Testis (tissue), 3 donors: ENCODE results near the gene ZBTB11. TPM values are rescaled to one million over a fixed set of nuclear protein-coding genes. Genes with fewer than 3 reads are reported as not detected.
"Not testable (repeated sequence)": the region's sequence is repeated elsewhere in the genome, so short reads cannot be mapped to it uniquely, and the experiment has no call there.

Source experiments
- DNase-seq: peaks from one replicate; pipeline ENCODE4 v3.0.0-alpha.2; 2019
- H3K27ac ChIP-seq, 2 donors: fragments of 200-600 bp; sonication (generic); one replicate each; pipeline ENCODE4 v1.5.1; 2019
- H3K27me3 ChIP-seq: fragments of 200-600 bp; sonication (generic); one replicate; pipeline ENCODE4 v1.5.1; 2019
- H3K36me3 ChIP-seq: fragments of 200-600 bp; sonication (generic); one replicate; pipeline ENCODE4 v1.5.1; 2017; ENCODE audit warnings: low read depth; ENCODE audit errors: missing control alignments
- H3K4me1 ChIP-seq: fragments of 200-600 bp; sonication (generic); one replicate; pipeline ENCODE4 v1.5.1; 2019
- H3K4me3 ChIP-seq, 2 donors: fragments of 200-600 bp; sonication (generic); one replicate each; pipeline ENCODE4 v1.5.1; 2017 to 2019
- H3K9me3 ChIP-seq: fragments of 200-600 bp; sonication (generic); one replicate; pipeline ENCODE4 v1.5.1; 2017
- CTCF ChIP-seq, 3 experiments: fragments of 450-650 bp in 2 of 3; fragments of 200-600 bp in 1 of 3; sonication (generic) in 1 of 3; IDR thresholded peaks; one replicate each; pipeline ENCODE4 v1.5.1; 2016 to 2019; ENCODE audit warnings: antibody characterized with exemption in 3 of 3, mild to moderate bottlenecking in 2 of 3, moderate library complexity in 1 of 3
- POLR2A ChIP-seq: fragments of 450-650 bp; IDR thresholded peaks from one replicate; pipeline ENCODE4 v1.6.1; 2017; ENCODE audit warnings: antibody characterized with exemption, mild to moderate bottlenecking, moderate library complexity
- WGBS, 2 donors: methylation state at CpG; one replicate each; pipeline ENCODE4 v1.1.5; 2018; 5-methylcytosine and 5-hydroxymethylcytosine counted together
- intact Hi-C: fragments of 100-400 bp; cut with DNase I; formaldehyde crosslinking; loops from one replicate; pipeline ENCODE4 v1.15.1; 2023; ENCODE audit warnings: low total_unique reads
- polyA plus RNA-seq: library from polyadenylated mRNA; stranded (reverse); fragments of 350-450 nt; fragmentation: Illumina TruSeq; extraction: RNeasy Lipid Tissue Mini Kit (QIAGEN cat#74804); gene quantifications from one replicate; pipeline ENCODE4 v1.2.3, GENCODE V29; 2014; ENCODE audit warnings: low read depth, low replicate concordance; ENCODE audit not compliant: insufficient read depth
- total RNA-seq, 2 donors: library from RNA; depleted of rRNA; stranded (reverse); fragments of >200 nt; gene quantifications; one replicate each; pipeline ENCODE4 v1.2.3, GENCODE V29; 2016

Gene ZBTB11
- total and polyA plus RNA-seq, 3 donors from 2014 or later: 14.8 to 37.4 (median 32.8) TPM

GRCh38 chr3:101643861-101644613, 32.9 kb downstream of the ZBTB11 start:
- no peak for DNase-seq
- Histone ChIP-seq H3K36me3 (no peaks in the 10 kb centered on the region), H3K9me3 (no peaks in the 10 kb centered on the region), H3K4me3 (no peak overlapping the region), H3K27me3 (no peaks in the 10 kb centered on the region), H3K27ac (no peak overlapping the region), H3K4me1 (no peaks in the 10 kb centered on the region)
- TF ChIP-seq CTCF (IDR thresholded peaks at IDR 0.05): no peak
- TF ChIP-seq POLR2A: no peak
- WGBS, 2 donors: 69 to 82% methylated on average over 6 of the region's 6 CpGs
- intact Hi-C loops: no loop called here

GRCh38 chr3:101643009-101643844, 33.7 kb downstream of the ZBTB11 start:
- no peak for DNase-seq
- WGBS, 2 donors: 82 to 85% methylated on average over 8 of the region's 8 CpGs
- Histone ChIP-seq H3K27me3 (no peaks in the 10 kb centered on the region), H3K36me3 (no peaks in the 10 kb centered on the region), H3K4me1 (no peaks in the 10 kb centered on the region), H3K9me3 (no peaks in the 10 kb centered on the region), H3K27ac (no peak overlapping the region), H3K4me3 (no peak overlapping the region)
- intact Hi-C loops: no loop called here
- TF ChIP-seq POLR2A (no peak), CTCF (IDR thresholded peaks at IDR 0.05) (no peak)

GRCh38 chr3:101642441-101642840, 34.5 kb downstream of the ZBTB11 start:
- Histone ChIP-seq H3K27me3 (no peaks in the 10 kb centered on the region), H3K27ac (no peak overlapping the region), H3K36me3 (no peaks in the 10 kb centered on the region), H3K4me3 (no peak overlapping the region), H3K4me1 (no peaks in the 10 kb centered on the region), H3K9me3 (no peaks in the 10 kb centered on the region)
- no peak for DNase-seq
- intact Hi-C loops: no loop called here
- TF ChIP-seq CTCF (IDR thresholded peaks at IDR 0.05) (no peak), POLR2A (no peak)
- WGBS, 2 donors: 58 to 73% methylated on average over 3 of the region's 3 CpGs

- DNase-seq, H3K27me3 ChIP-seq, H3K9me3 ChIP-seq, intact Hi-C loops, H3K4me3 ChIP-seq, H3K4me1 ChIP-seq, H3K27ac ChIP-seq, H3K36me3 ChIP-seq: not testable (repeated sequence)
- whole genome bisulfite sequencing, 2 donors: 63 to 69% methylated on average over 14 of the region's 14 CpGs
Measured at GRCh38 chr3:101641397-101642115, 35.4 kb downstream of the ZBTB11 start.

DNA sequence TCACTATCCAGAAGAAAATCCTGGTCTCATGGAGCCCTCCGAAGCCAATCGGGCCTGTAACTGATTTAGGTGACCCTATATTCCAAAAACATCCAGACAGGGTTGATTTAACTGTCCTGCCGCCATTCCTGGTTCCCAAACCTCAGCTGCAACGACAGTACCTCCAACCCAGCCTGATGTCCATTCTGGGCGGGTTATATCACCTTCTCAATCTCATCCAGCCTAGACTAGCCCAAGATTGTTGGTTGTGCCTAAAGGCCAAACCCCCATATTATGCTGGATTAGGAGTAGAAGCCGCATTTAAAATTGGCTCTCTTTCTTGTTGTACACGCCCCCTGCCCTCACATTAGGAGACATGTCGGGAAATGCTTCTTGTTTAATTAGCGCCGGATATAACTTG, 36.7 kb downstream of the ZBTB11 start:
- no peak for DNase-seq
- no peak for TF ChIP-seq CTCF (IDR thresholded peaks at IDR 0.05)
- TF ChIP-seq POLR2A: no peak
- Histone ChIP-seq H3K36me3 (no peaks in the 10 kb centered on the region), H3K4me1 (no peaks in the 10 kb centered on the region), H3K4me3 (no peak overlapping the region), H3K27me3 (no peaks in the 10 kb centered on the region), H3K27ac (no peak overlapping the region), H3K9me3 (no peaks in the 10 kb centered on the region)
- intact Hi-C loops: no loop called here
- 92 to 97% methylated on average over 10 of the region's 10 CpGs for WGBS, 2 donors
